Testis (tissue), 2 donors: ENCODE results near the gene CCDC188.

ENCODE experiments used
- CTCF ChIP-seq, 3 experiments: fragments of 450-650 bp in 2 of 3; fragments of 200-600 bp in 1 of 3; sonication (generic) in 1 of 3; IDR thresholded peaks; one replicate each; pipeline ENCODE4 v1.5.1; 2016 to 2019; ENCODE audit warnings: antibody characterized with exemption in 3 of 3, mild to moderate bottlenecking in 2 of 3, moderate library complexity in 1 of 3
- POLR2A ChIP-seq: fragments of 450-650 bp; IDR thresholded peaks from one replicate; pipeline ENCODE4 v1.6.1; 2017; ENCODE audit warnings: antibody characterized with exemption, mild to moderate bottlenecking, moderate library complexity

- TF ChIP-seq CTCF (IDR thresholded peaks at IDR 0.05) (no peak), POLR2A (no peak)
Measured at GRCh38 chr22:20111689-20112622, 38.9 kb downstream of the CCDC188 start.
